GM20000 (cell line): ENCODE measurements around the gene ARHGAP35.

Experiments used
- DNase-seq: peaks from one replicate; pipeline ENCODE4 v3.0.0; 2012; ENCODE audit warnings: low spot score
- CTCF ChIP-seq: IDR thresholded peaks from 2 replicates; pipeline ENCODE4 v1.5.1; 2012; ENCODE audit warnings: mild to moderate bottlenecking, control low read depth; ENCODE audit errors: extremely low read depth, missing control alignments

The ARHGAP35 gene

GRCh38 chr19:46902402-46902766 is 41.6 kb downstream of the ARHGAP35 start:
- no peak for DNase-seq

DNA sequence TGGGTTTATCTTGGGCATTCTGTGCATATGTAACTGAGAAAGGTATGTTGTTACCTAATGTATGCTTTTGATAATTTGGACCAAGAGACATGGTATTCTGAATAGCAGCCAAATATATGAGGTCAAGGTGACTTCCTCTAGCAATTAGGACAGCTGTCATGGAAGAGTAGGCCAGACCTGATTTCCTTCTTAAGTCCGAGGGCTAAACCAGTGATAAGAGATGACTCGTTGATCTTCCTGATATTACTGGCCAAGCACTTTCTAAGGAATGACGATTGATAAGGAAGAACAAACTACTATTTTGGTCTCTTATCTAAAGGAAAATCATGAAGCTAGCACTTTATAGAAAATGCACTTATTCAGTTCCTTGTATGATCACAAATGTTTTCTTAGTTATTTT is 42.7 kb downstream of the ARHGAP35 start:
- no peak for TF ChIP-seq CTCF
- DNase-seq, result no peak

More at GRCh38 chr19:46902402-46902766, 41.6 kb downstream of the ARHGAP35 start:
- TF ChIP-seq CTCF, result no peak

DNA sequence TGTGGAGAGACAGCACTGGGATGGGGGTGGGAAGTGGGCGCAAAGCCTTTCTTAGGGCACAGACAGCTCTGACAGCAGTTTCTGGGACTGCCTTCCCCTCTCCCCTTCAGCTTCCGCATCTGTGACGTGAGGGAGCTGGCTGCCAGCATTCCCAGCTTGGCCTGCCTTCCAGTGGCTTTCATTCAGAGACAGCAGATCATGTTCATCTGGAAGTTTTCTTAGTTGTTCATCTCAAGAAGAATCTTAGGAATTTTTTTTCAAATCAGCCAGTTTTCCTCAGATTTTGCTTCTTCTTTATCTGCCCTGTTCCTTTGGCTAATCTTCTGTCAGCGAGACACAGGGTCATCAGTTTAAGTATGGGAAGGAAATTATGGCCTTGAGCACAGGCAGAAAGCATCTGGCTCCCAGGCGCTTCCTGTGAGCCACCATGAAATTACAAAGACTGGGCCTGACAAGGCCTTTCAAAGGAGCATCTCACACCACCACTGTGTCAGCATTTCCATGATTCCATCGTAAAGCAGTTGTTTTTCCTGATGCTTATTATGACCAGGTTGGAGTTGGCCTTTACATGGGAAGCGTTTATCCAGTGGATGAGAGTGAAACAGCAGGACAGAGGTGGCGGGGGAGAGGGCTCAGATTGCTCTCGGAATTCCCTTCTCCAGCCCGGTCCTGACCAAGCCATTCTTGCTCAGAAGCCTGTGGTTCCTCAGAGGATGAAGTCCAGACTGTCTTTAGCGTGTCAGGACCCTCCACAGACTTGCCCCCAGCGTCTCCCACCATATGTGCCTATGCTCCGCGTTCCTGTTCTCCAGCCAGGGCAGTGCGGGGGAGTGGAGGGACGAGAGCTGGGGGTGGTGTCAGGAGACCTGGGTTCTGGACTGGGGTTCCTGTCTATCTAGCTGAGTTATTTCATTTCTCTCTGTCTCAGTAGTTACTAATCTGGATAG is 43.6 kb downstream of the ARHGAP35 start:
- TF ChIP-seq CTCF, result no peak
- no peak for DNase-seq

GRCh38 chr19:46906221-46906620 is 45.4 kb downstream of the ARHGAP35 start:
- DNase-seq, result no peak
- TF ChIP-seq CTCF, result no peak

- TF ChIP-seq CTCF, result no peak
- DNase-seq, result no peak
These were observed 47.1 kb downstream of the ARHGAP35 start for GRCh38 chr19:46907880-46908279.

- DNase-seq, result no peak
- no peak for TF ChIP-seq CTCF
These were observed 48.6 kb downstream of the ARHGAP35 start for GRCh38 chr19:46909356-46909755.
